HCT116 (cell line): ENCODE results near the gene POLR3GL. TPM values are rescaled to one million over a fixed set of nuclear protein-coding genes. Genes with fewer than 3 reads are reported as not detected.

ENCODE experiments used
- ATAC-seq: fragments of 200-7000 bp; cut with Tn5 transposase; 2 replicates; pipeline ENCODE4 v1.9.1; 2020; ENCODE audit warnings: mild to moderate bottlenecking, moderate library complexity
- BruUV-seq: library from RNA; stranded (reverse); fragments of 400-500 nt; replicated peaks from 2 replicates; lab custom pipeline; 2021; lab: Mats Ljungman, UMichigan
- CTCF ChIA-PET: fragments of 300-600 bp; sonication (Branson Sonifier 250); formaldehyde crosslinking; loops from one replicate; lab custom pipeline; 2021; ENCODE audit warnings: antibody characterized with exemption; lab: Charles Lee
- POLR2A ChIA-PET: fragments of 300-600, 350-600 bp; sonication (Branson Sonifier 250); formaldehyde crosslinking; loops from one replicate; lab custom pipeline; 2021; ENCODE audit warnings: antibody characterized with exemption; lab: Charles Lee
- RAD21 ChIA-PET, 2 experiments: fragments of 300-600 bp; sonication (Branson Sonifier 250); formaldehyde crosslinking; loops; one replicate each; lab custom pipeline; 2023; ENCODE audit warnings: low total read pairs in 2 of 2; ENCODE audit not compliant: uncharacterized antibody in 2 of 2, unreplicated experiment in 2 of 2, low non-redundant PET in 1 of 2; lab: Charles Lee
- DNase-seq: peaks from one replicate; pipeline ENCODE4 v3.0.0-alpha.2; 2010; ENCODE audit warnings: low read depth, low spot score
- H2AFZ ChIP-seq: fragments of 200-600 bp; shearing (Covaris generic), sonication (generic); 2 replicates; pipeline ENCODE4 v1.6.1; 2017; ENCODE audit warnings: low read depth, mixed run types, mixed read lengths, antibody characterized with exemption, low read length; ENCODE audit not compliant: poor library complexity, severe bottlenecking
- H3K27ac ChIP-seq: 2 replicates; pipeline ENCODE4 v1.5.1; 2012; ENCODE audit warnings: low read depth, low read length
- H3K27me3 ChIP-seq: fragments of 200-600 bp; sonication (generic); 2 replicates; pipeline ENCODE4 v1.6.1; 2016; ENCODE audit warnings: mixed run types, low read length, mixed read lengths; ENCODE audit not compliant: insufficient read depth
- H3K36me3 ChIP-seq, 2 experiments: fragments of 200-500 bp in 1 of 2; fragments of 200-600 bp in 1 of 2; sonication (Bioruptor generic) in 1 of 2; sonication (generic) in 1 of 2; 2 replicates each; pipeline versions ENCODE4 v1.5.1 to v1.6.1; 2014 to 2016; ENCODE audit warnings: low read length in 2 of 2, inconsistent platforms in 1 of 2, mixed read lengths in 1 of 2, mixed run types in 1 of 2; ENCODE audit not compliant: insufficient read depth in 2 of 2, control insufficient read depth in 1 of 2
- H3K4me1 ChIP-seq, 2 experiments: fragments of 200-600 bp in 1 of 2; sonication (generic) in 1 of 2; 2 replicates each; pipeline versions ENCODE4 v1.5.1 to v1.6.1; 2012 to 2017; ENCODE audit warnings: low read length in 2 of 2, inconsistent platforms in 1 of 2, mild to moderate bottlenecking in 1 of 2, mixed read lengths in 1 of 2, mixed run types in 1 of 2, moderate library complexity in 1 of 2; ENCODE audit not compliant: insufficient read depth in 2 of 2, control insufficient read depth in 1 of 2
- H3K4me2 ChIP-seq: fragments of 200-600 bp; sonication (generic); 2 replicates; pipeline ENCODE4 v1.6.1; 2017; ENCODE audit warnings: mixed run types, low read length, mixed read lengths
- H3K4me3 ChIP-seq, 2 experiments: fragments of 200-600 bp in 1 of 2; sonication (generic) in 1 of 2; replicated peaks in 1 of 2; 2 replicates each; pipeline ENCODE4 v1.5.1; 2011 to 2016; ENCODE audit warnings: low read length in 2 of 2, control low read depth in 1 of 2, low read depth in 1 of 2, mild to moderate bottlenecking in 1 of 2, mixed read lengths in 1 of 2, mixed run types in 1 of 2
- H3K79me2 ChIP-seq: fragments of 200-600 bp; sonication (generic); 2 replicates; pipeline ENCODE4 v1.6.1; 2017; ENCODE audit warnings: mild to moderate bottlenecking, mixed run types, low read length, moderate library complexity, mixed read lengths; ENCODE audit not compliant: insufficient read depth
- H3K9ac ChIP-seq: fragments of 200-600 bp; sonication (generic); 2 replicates; pipeline ENCODE4 v1.6.1; 2016; ENCODE audit warnings: low read length, mixed read lengths
- H3K9me2 ChIP-seq: fragments of 200-600 bp; sonication (generic), shearing (Covaris generic); 2 replicates; pipeline ENCODE4 v1.6.1; 2017; ENCODE audit warnings: mixed run types, mild to moderate bottlenecking, moderate library complexity; ENCODE audit not compliant: insufficient read depth
- H3K9me3 ChIP-seq, 2 experiments: fragments of 200-500 bp in 1 of 2; fragments of 200-600 bp in 1 of 2; sonication (Bioruptor generic) in 1 of 2; sonication (generic) in 1 of 2; 2 replicates each; pipeline ENCODE4 v1.6.1; 2014 to 2017; ENCODE audit warnings: low read length in 2 of 2, mixed read lengths in 2 of 2, inconsistent platforms in 1 of 2, low read depth in 1 of 2, mild to moderate bottlenecking in 1 of 2, mixed run types in 1 of 2, moderate library complexity in 1 of 2; ENCODE audit not compliant: control insufficient read depth in 1 of 2, insufficient read depth in 1 of 2
- H4K20me1 ChIP-seq: fragments of 200-600 bp; sonication (generic), shearing (Covaris generic); 2 replicates; pipeline ENCODE4 v1.6.1; 2017; ENCODE audit warnings: mixed run types, mild to moderate bottlenecking, moderate library complexity; ENCODE audit not compliant: insufficient read depth
- CEBPB ChIP-seq: IDR thresholded peaks from 2 replicates; pipeline ENCODE4 v1.6.1; 2012; ENCODE audit warnings: low read depth
- CTCF ChIP-seq, 3 experiments: fragments of 200-600 bp in 1 of 3; sonication (generic) in 1 of 3; IDR thresholded peaks in 2 of 3; conservative IDR thresholded peaks in 1 of 3; 2 replicates each; pipeline ENCODE4 v1.5.1; 2012 to 2017; ENCODE audit warnings: low read depth in 2 of 3, low read length in 2 of 3, antibody characterized with exemption in 1 of 3, borderline replicate concordance in 1 of 3, control low read depth in 1 of 3, mild to moderate bottlenecking in 1 of 3, mixed read lengths in 1 of 3, mixed run types in 1 of 3, moderate library complexity in 1 of 3; ENCODE audit not compliant: insufficient read depth in 1 of 3
- EGR1 ChIP-seq: IDR thresholded peaks from 2 replicates; pipeline ENCODE4 v1.6.1; 2012; ENCODE audit warnings: low read depth
- EZH2phosphoT487 ChIP-seq: fragments of 200-600 bp; IDR thresholded peaks from 2 replicates; pipeline ENCODE4 v1.6.1; 2018; ENCODE audit warnings: antibody characterized with exemption, borderline replicate concordance
- SIN3A ChIP-seq: IDR thresholded peaks from 2 replicates; pipeline ENCODE4 v1.6.1; 2012; ENCODE audit warnings: low read depth
- SP1 ChIP-seq: IDR thresholded peaks from 2 replicates; pipeline ENCODE4 v1.6.1; 2012; ENCODE audit warnings: low read depth
- SRF ChIP-seq: IDR thresholded peaks from 2 replicates; pipeline ENCODE4 v1.6.1; 2012; ENCODE audit warnings: low read depth
- TCF7L2 ChIP-seq: IDR thresholded peaks from 2 replicates; pipeline ENCODE4 v1.7.0; 2011; ENCODE audit warnings: borderline replicate concordance, inconsistent platforms; ENCODE audit not compliant: insufficient read depth, insufficient read length; ENCODE audit errors: extremely low read depth
- intact Hi-C: fragments of 100-400 bp; cut with micrococcal nuclease; formaldehyde crosslinking; loops from 2 replicates; pipeline ENCODE4 v1.10.0; 2022
- total RNA-seq: library from RNA; stranded (reverse); gene quantifications from one replicate; pipeline ENCODE4 v1.2.1, GENCODE V29; 2021; ENCODE audit not compliant: unreplicated experiment
- TF ChIP-seq, protein P1 (sequence below): IDR thresholded peaks from 2 replicates; pipeline ENCODE4 v1.6.1; 2012
- TF ChIP-seq, protein P2 (sequence below): IDR thresholded peaks from 2 replicates; pipeline ENCODE4 v1.6.1; 2012
- TF ChIP-seq, protein P3 (sequence below): IDR thresholded peaks from 2 replicates; pipeline ENCODE4 v1.6.1; 2011; ENCODE audit warnings: mild to moderate bottlenecking, low read length, moderate library complexity; ENCODE audit not compliant: insufficient replicate concordance; ENCODE audit errors: extremely low read depth

POLR3GL gene
- total RNA-seq, 1 experiment from 2014 or later: 17.9 TPM

DNA sequence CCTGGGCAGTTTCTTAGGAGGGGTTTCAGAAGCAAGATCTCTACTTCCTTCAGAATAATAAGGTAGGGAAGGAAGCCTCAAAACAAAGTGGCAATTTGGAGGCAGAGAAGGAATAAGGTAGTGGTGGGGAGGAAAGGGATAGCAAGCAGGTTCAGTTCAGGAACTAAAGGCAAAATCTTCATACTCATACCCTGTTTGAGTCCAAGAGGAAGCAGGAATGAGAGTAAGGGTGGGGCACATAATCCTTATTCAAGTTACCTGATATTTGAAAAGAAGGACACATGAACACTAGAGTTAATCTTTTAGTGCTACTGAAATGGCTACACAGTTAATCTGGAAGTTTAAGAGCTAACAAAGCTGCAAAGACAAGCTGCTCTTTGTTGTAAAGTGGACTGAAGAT, 28.8 kb upstream of the POLR3GL start:
- Histone ChIP-seq H3K9me2 (no peaks in the 10 kb centered on the region), H3K79me2 (no peaks in the 10 kb centered on the region), H4K20me1 (no peaks in the 10 kb centered on the region), H3K4me2 (no peak overlapping the region), H3K36me3 (no peaks in the 10 kb centered on the region), H2AFZ (no peak overlapping the region), H3K27ac (no peak overlapping the region), H3K4me1 (no peaks in the 10 kb centered on the region), H3K27me3 (no peaks in the 10 kb centered on the region), H3K9ac (no peak overlapping the region), H3K4me3 (no peak overlapping the region), H3K9me3 (no peaks in the 10 kb centered on the region)
- POLR2A ChIA-PET: no interaction called here
- no TSS peak for BruUV-seq
- intact Hi-C loops: no loop called here
- TF ChIP-seq SIN3A (no peak), CTCF (IDR thresholded peaks at IDR 0.05 in 2 of 3, conservative IDR thresholded peaks at IDR 0.05 in 1 of 3; ENCODE audit: borderline replicate concordance in 1 of 3, insufficient read depth in 1 of 3, low read depth in 2 of 3, low read length in 2 of 3) (no peak), TCF7L2 (no peak)
- ATAC-seq (no peak), DNase-seq (no peak)
- CTCF ChIA-PET: no interaction called here
- RAD21 ChIA-PET: no interaction called here

DNA sequence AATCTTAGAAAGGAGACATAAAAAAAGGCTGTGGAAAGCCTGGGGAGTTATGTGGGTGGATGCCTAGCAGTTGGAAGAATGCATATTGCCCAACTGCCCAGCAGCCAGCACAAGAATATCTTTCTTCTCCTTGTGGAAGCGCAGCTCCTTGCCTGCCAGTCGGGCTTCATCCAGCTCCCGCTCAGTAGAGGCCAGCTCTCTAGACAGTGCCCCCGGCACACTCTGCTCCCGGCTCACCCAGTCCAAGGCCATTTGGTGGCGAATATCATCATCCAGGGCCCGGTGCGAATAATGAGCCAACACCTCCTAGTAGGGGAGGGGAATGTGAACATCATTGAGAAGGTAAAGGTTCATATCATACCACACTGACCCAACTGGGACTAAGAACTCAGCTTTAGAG, 28.2 kb upstream of the POLR3GL start:
- ChIA-PET POLR2A (interaction anchor here (2.3 kb wide), 1 partner anchor 28 kb away, joined by 5 read pairs; the partner anchor contains the start of genes ANKRD34A and POLR3GL), CTCF (interaction anchor here (0.8 kb wide), 1 partner anchor 44 kb away, joined by 3 read pairs; no protein-coding TSS in a partner anchor), RAD21 (no interaction called here)
- H3K36me3 ChIP-seq: no peaks in the 10 kb centered on the region
- no TSS peak for BruUV-seq
- no peaks in the 10 kb centered on the region for H3K27me3 ChIP-seq
- no peak overlapping the region for H3K9ac ChIP-seq
- DNase-seq (no peak), ATAC-seq (no peak)
- TF ChIP-seq TCF7L2 (no peak), CTCF (IDR thresholded peaks at IDR 0.05 in 2 of 3, conservative IDR thresholded peaks at IDR 0.05 in 1 of 3; ENCODE audit: borderline replicate concordance in 1 of 3, insufficient read depth in 1 of 3, low read depth in 2 of 3, low read length in 2 of 3) (no peak), EZH2phosphoT487 (no peak), SRF (no peak), EGR1 (no peak), SP1 (no peak), CEBPB (no peak)
- TF ChIP-seq, protein P1, sequence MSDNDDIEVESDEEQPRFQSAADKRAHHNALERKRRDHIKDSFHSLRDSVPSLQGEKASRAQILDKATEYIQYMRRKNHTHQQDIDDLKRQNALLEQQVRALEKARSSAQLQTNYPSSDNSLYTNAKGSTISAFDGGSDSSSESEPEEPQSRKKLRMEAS: no peak
- TF ChIP-seq, protein P2, sequence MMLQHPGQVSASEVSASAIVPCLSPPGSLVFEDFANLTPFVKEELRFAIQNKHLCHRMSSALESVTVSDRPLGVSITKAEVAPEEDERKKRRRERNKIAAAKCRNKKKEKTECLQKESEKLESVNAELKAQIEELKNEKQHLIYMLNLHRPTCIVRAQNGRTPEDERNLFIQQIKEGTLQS: no peak
- TF ChIP-seq, protein P3, sequence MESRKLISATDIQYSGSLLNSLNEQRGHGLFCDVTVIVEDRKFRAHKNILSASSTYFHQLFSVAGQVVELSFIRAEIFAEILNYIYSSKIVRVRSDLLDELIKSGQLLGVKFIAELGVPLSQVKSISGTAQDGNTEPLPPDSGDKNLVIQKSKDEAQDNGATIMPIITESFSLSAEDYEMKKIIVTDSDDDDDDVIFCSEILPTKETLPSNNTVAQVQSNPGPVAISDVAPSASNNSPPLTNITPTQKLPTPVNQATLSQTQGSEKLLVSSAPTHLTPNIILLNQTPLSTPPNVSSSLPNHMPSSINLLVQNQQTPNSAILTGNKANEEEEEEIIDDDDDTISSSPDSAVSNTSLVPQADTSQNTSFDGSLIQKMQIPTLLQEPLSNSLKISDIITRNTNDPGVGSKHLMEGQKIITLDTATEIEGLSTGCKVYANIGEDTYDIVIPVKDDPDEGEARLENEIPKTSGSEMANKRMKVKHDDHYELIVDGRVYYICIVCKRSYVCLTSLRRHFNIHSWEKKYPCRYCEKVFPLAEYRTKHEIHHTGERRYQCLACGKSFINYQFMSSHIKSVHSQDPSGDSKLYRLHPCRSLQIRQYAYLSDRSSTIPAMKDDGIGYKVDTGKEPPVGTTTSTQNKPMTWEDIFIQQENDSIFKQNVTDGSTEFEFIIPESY: no peak
- no peaks in the 10 kb centered on the region for H4K20me1 ChIP-seq
- no peaks in the 10 kb centered on the region for H3K79me2 ChIP-seq
- no peaks in the 10 kb centered on the region for H3K9me3 ChIP-seq
- H3K4me1 ChIP-seq: no peaks in the 10 kb centered on the region
- H3K4me2 ChIP-seq: no peak overlapping the region
- no peaks in the 10 kb centered on the region for H3K9me2 ChIP-seq
- H2AFZ ChIP-seq: no peak overlapping the region
- no peak overlapping the region for H3K27ac ChIP-seq
- intact Hi-C loops: no loop called here
- no peak overlapping the region for H3K4me3 ChIP-seq
